H1 (cell line): ENCODE measurements around the gene HES7. TPM values are rescaled to one million over a fixed set of nuclear protein-coding genes. Genes with fewer than 3 reads are reported as not detected.

Experiments used
- ATF2 ChIP-seq: IDR thresholded peaks from 2 replicates; pipeline ENCODE4 v1.6.1; 2012; ENCODE audit warnings: low read length, inconsistent platforms
- CHD1 ChIP-seq: IDR thresholded peaks from 2 replicates; pipeline ENCODE4 v1.6.1; 2012; ENCODE audit warnings: low read depth, low read length, improper control_type of control experiment
- E2F6 ChIP-seq: IDR thresholded peaks from 2 replicates; pipeline ENCODE4 v1.6.1; 2012; ENCODE audit warnings: inconsistent platforms
- EZH2 ChIP-seq: fragments of 200-600 bp; sonication (generic); IDR thresholded peaks from 2 replicates; pipeline ENCODE4 v1.7.1; 2012; ENCODE audit warnings: low read depth, mild to moderate bottlenecking, moderate library complexity, low read length, inconsistent platforms; ENCODE audit not compliant: severe bottlenecking
- FOSL1 ChIP-seq: IDR thresholded peaks from 2 replicates; pipeline ENCODE4 v1.6.1; 2011; ENCODE audit warnings: mild to moderate bottlenecking, low read depth, low read length, moderate library complexity; ENCODE audit not compliant: insufficient read depth
- HDAC6 ChIP-seq: IDR thresholded peaks from one replicate; pipeline ENCODE4 v1.7.1; 2012; ENCODE audit warnings: low read depth, mild to moderate bottlenecking, inconsistent platforms, low read length, moderate library complexity
- JUN ChIP-seq: IDR thresholded peaks from 2 replicates; pipeline ENCODE4 v1.6.1; 2011; ENCODE audit warnings: low read depth, mild to moderate bottlenecking, improper control_type of control experiment, low read length
- KDM4A ChIP-seq: IDR thresholded peaks from one replicate; pipeline ENCODE4 v1.7.1; 2012; ENCODE audit warnings: low read depth, mild to moderate bottlenecking, moderate library complexity, low read length, inconsistent platforms; ENCODE audit not compliant: severe bottlenecking
- NANOG ChIP-seq: IDR thresholded peaks from 2 replicates; pipeline ENCODE4 v1.6.1; 2011; ENCODE audit warnings: low read length, low read depth, mild to moderate bottlenecking, inconsistent platforms; ENCODE audit not compliant: insufficient read depth, poor library complexity, severe bottlenecking
- RAD21 ChIP-seq, 2 experiments: IDR thresholded peaks in 1 of 2; conservative IDR thresholded peaks in 1 of 2; 2 replicates each; pipeline ENCODE4 v1.6.1; 2011; ENCODE audit warnings: low read depth in 2 of 2, low read length in 2 of 2, improper control_type of control experiment in 1 of 2, inconsistent platforms in 1 of 2, mild to moderate bottlenecking in 1 of 2, moderate library complexity in 1 of 2
- RNF2 ChIP-seq: fragments of 200-900, 300-1000 bp; sonication (generic); IDR thresholded peaks from 2 replicates; pipeline ENCODE4 v1.7.1; 2016; ENCODE audit warnings: borderline replicate concordance, low read depth, mild to moderate bottlenecking, antibody characterized with exemption, low read length; ENCODE audit not compliant: poor library complexity, severe bottlenecking; ENCODE audit errors: missing control alignments
- RXRA ChIP-seq: IDR thresholded peaks from 2 replicates; pipeline ENCODE4 v1.6.1; 2011; ENCODE audit warnings: low read depth, mild to moderate bottlenecking, low read length, moderate library complexity; ENCODE audit not compliant: insufficient read depth
- SIN3A ChIP-seq, 2 experiments: IDR thresholded peaks in 1 of 2; conservative IDR thresholded peaks in 1 of 2; 2 replicates each; pipeline ENCODE4 v1.6.1; 2011 to 2012; ENCODE audit warnings: low read length in 2 of 2, improper control_type of control experiment in 1 of 2, low read depth in 1 of 2, mild to moderate bottlenecking in 1 of 2
- SIRT6 ChIP-seq: IDR thresholded peaks from one replicate; pipeline ENCODE4 v1.7.1; 2012; ENCODE audit warnings: low read length, inconsistent platforms
- SIX5 ChIP-seq: IDR thresholded peaks from 2 replicates; pipeline ENCODE4 v1.6.1; 2011; ENCODE audit warnings: mild to moderate bottlenecking, low read depth, low read length
- SUZ12 ChIP-seq: fragments of 200-600 bp; sonication (generic); IDR thresholded peaks from 2 replicates; pipeline ENCODE4 v1.6.1; 2012; ENCODE audit warnings: mild to moderate bottlenecking, inconsistent platforms, low read length, moderate library complexity, mixed read lengths
- TAF1 ChIP-seq: IDR thresholded peaks from 2 replicates; pipeline ENCODE4 v1.6.1; 2011; ENCODE audit warnings: mild to moderate bottlenecking, low read depth, low read length
- TAF7 ChIP-seq: optimal IDR thresholded peaks from 2 replicates; pipeline ENCODE3; 2011; ENCODE audit warnings: low read depth, mild to moderate bottlenecking, inconsistent platforms, low read length, moderate library complexity, borderline replicate concordance
- TEAD4 ChIP-seq: IDR thresholded peaks from 2 replicates; pipeline ENCODE4 v1.6.1; 2012; ENCODE audit warnings: low read depth, low read length, inconsistent platforms, mixed read lengths
- ZNF274 ChIP-seq: IDR thresholded peaks from 2 replicates; pipeline ENCODE4 v1.7.0; 2012; ENCODE audit warnings: low read length, borderline replicate concordance; ENCODE audit errors: extremely low read depth
- polyA plus RNA-seq, 7 experiments: library from polyadenylated mRNA; depleted of rRNA in 3 of 7; stranded (reverse) in 5 of 7; unstranded in 2 of 7; fragments of >200 nt in 5 of 7; fragments of 200-250 nt in 2 of 7; gene quantifications; 1 replicate in 5 of 7; 2 replicates in 1 of 7; 4 replicates in 1 of 7; pipeline versions ENCODE4 v1.2.1 to v1.2.3, GENCODE V29; 2011 to 2013; ENCODE audit warnings: missing spikeins in 2 of 7, mixed read lengths in 2 of 7
- total RNA-seq: library from RNA; stranded (reverse); fragmentation: NEBNext Ultra II Directional; extraction: Animal tissue kit (Norgen Biotek cat#: 25700); gene quantifications from 2 replicates; pipeline ENCODE4 v1.2.1, GENCODE V29; 2021

Gene HES7
- total and polyA plus RNA-seq, 2 of the 8 experiments (the other 6 are each of a cell fraction or from before 2014, with no cell fraction given) = 0.20 to 0.32 TPM

GRCh38 chr17:8120520-8121406 lies 3.1 kb downstream of the HES7 start (continued):
- no peak for TF ChIP-seq E2F6
- no peak for TF ChIP-seq ZNF274
- TF ChIP-seq TAF1 = 0 out of 2 replicates have a peak, but pooled peaks have one; percentile 25
- peak; percentile 87 for TF ChIP-seq TEAD4
- peak; percentile 56 for TF ChIP-seq TAF7
- peak; percentile 76 for TF ChIP-seq KDM4A
- no peak for TF ChIP-seq FOSL1
- TF ChIP-seq RNF2 = no peak
- no peak for TF ChIP-seq CHD1
- no peak for TF ChIP-seq RAD21 (IDR thresholded peaks at IDR 0.05 in 1 of 2, conservative IDR thresholded peaks at IDR 0.05 in 1 of 2; ENCODE audit: low read depth in 2 of 2, low read length in 2 of 2)
- no peak for TF ChIP-seq HDAC6
- no peak for TF ChIP-seq JUN
- TF ChIP-seq RXRA = no peak
- peak in 1 of 2 experiments; percentile 12; a peak in 2 of 4 replicates for TF ChIP-seq SIN3A (conservative IDR thresholded peaks at IDR 0.05 in 1 of 2, IDR thresholded peaks at IDR 0.05 in 1 of 2; ENCODE audit: low read depth in 1 of 2, low read length in 2 of 2)
- TF ChIP-seq ATF2 = no peak
- no peak for TF ChIP-seq SIX5
- no peak for TF ChIP-seq SUZ12
- TF ChIP-seq NANOG = no peak
- TF ChIP-seq SIRT6 = no peak
- no peak for TF ChIP-seq EZH2
